ENCODE data around the gene WDR64.

DNA sequence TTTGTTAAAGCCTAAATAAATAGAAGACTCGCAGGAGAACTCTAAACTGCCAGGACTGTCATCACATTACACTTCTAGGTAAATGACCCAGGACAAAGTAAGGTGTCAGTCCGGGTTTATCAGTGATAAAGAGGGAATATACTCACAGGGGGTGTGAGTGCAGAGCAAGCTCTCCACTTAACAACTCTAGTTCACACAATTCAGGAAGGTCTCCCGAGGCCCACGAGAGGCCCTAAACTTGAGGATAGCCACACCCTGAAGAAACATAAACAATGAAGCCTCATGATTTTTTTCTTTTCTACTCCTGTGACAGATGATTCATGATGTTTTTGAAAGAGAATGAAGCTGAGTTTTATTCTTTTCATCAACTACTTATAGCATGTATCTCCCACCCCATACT is 130.3 kb downstream of the WDR64 start:
- TF ChIP-seq EZH2 (IDR thresholded peaks at IDR 0.05; ENCODE audit: low read length, unreplicated experiment): no peak
- TF ChIP-seq, protein P1, sequence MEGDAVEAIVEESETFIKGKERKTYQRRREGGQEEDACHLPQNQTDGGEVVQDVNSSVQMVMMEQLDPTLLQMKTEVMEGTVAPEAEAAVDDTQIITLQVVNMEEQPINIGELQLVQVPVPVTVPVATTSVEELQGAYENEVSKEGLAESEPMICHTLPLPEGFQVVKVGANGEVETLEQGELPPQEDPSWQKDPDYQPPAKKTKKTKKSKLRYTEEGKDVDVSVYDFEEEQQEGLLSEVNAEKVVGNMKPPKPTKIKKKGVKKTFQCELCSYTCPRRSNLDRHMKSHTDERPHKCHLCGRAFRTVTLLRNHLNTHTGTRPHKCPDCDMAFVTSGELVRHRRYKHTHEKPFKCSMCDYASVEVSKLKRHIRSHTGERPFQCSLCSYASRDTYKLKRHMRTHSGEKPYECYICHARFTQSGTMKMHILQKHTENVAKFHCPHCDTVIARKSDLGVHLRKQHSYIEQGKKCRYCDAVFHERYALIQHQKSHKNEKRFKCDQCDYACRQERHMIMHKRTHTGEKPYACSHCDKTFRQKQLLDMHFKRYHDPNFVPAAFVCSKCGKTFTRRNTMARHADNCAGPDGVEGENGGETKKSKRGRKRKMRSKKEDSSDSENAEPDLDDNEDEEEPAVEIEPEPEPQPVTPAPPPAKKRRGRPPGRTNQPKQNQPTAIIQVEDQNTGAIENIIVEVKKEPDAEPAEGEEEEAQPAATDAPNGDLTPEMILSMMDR (conservative IDR thresholded peaks at IDR 0.05; ENCODE audit: low read depth, low read length): no peak
